Trophoblast cell (in vitro differentiated cells and primary cell): ENCODE measurements around the gene DMBX1.

ENCODE experiments used
- DNase-seq, 2 donors: peaks; one replicate each; pipeline ENCODE4 v3.0.0-alpha.2; 2016
- H2AFZ ChIP-seq: 2 replicates; pipeline ENCODE4 v1.6.1; 2013; ENCODE audit warnings: low read length, moderate library complexity, mild to moderate bottlenecking; ENCODE audit not compliant: insufficient read depth, poor library complexity
- H2AK5ac ChIP-seq: 2 replicates; pipeline ENCODE4 v1.6.1; 2013; ENCODE audit warnings: mild to moderate bottlenecking, low read length
- H2BK120ac ChIP-seq: 2 replicates; pipeline ENCODE4 v1.6.1; 2013; ENCODE audit warnings: low read length, mild to moderate bottlenecking, moderate library complexity; ENCODE audit not compliant: insufficient read depth, poor library complexity
- H2BK12ac ChIP-seq: 2 replicates; pipeline ENCODE4 v1.6.1; 2013; ENCODE audit warnings: mild to moderate bottlenecking, low read length, moderate library complexity
- H2BK5ac ChIP-seq: 2 replicates; pipeline ENCODE4 v1.6.1; 2013; ENCODE audit warnings: low read length, low read depth, moderate library complexity, mild to moderate bottlenecking; ENCODE audit not compliant: poor library complexity
- H3K14ac ChIP-seq: 2 replicates; pipeline ENCODE4 v1.6.1; 2013; ENCODE audit warnings: mild to moderate bottlenecking, low read length
- H3K18ac ChIP-seq: 2 replicates; pipeline ENCODE4 v1.6.1; 2013; ENCODE audit warnings: mild to moderate bottlenecking, low read length
- H3K23ac ChIP-seq: 2 replicates; pipeline ENCODE4 v1.6.1; 2013; ENCODE audit warnings: low read length
- H3K27ac ChIP-seq: 2 replicates; pipeline ENCODE4 v1.5.1; 2013; ENCODE audit warnings: low read depth, mild to moderate bottlenecking, inconsistent platforms, low read length, moderate library complexity
- H3K27me3 ChIP-seq: 2 replicates; pipeline ENCODE4 v1.6.1; 2013; ENCODE audit warnings: inconsistent platforms, mild to moderate bottlenecking, low read length, moderate library complexity; ENCODE audit not compliant: insufficient read depth
- H3K36me3 ChIP-seq, 2 experiments: 1 replicate in 1 of 2; 2 replicates in 1 of 2; pipeline ENCODE4 v1.6.1; 2013; ENCODE audit warnings: low read length in 2 of 2, mild to moderate bottlenecking in 2 of 2, moderate library complexity in 1 of 2; ENCODE audit not compliant: insufficient read depth in 2 of 2, control insufficient read depth in 1 of 2
- H3K4ac ChIP-seq: 2 replicates; pipeline ENCODE4 v1.6.1; 2013; ENCODE audit warnings: low read depth, mild to moderate bottlenecking, low read length, moderate library complexity
- H3K4me1 ChIP-seq, 2 experiments: 1 replicate in 1 of 2; 2 replicates in 1 of 2; pipeline ENCODE4 v1.6.1; 2013; ENCODE audit warnings: low read length in 2 of 2, mild to moderate bottlenecking in 2 of 2, moderate library complexity in 1 of 2; ENCODE audit not compliant: insufficient read depth in 2 of 2, control insufficient read depth in 1 of 2
- H3K4me2 ChIP-seq: 2 replicates; pipeline ENCODE4 v1.6.1; 2013; ENCODE audit warnings: inconsistent platforms, mild to moderate bottlenecking, low read length, moderate library complexity
- H3K4me3 ChIP-seq: 2 replicates; pipeline ENCODE4 v1.5.1; 2013; ENCODE audit warnings: mild to moderate bottlenecking, low read depth, low read length, inconsistent platforms
- H3K79me1 ChIP-seq: one replicate; pipeline ENCODE4 v1.6.1; 2013; ENCODE audit warnings: low read length
- H3K79me2 ChIP-seq: 2 replicates; pipeline ENCODE4 v1.6.1; 2013; ENCODE audit warnings: low read length, mild to moderate bottlenecking; ENCODE audit not compliant: control insufficient read depth, insufficient read depth, poor library complexity
- H3K9ac ChIP-seq: 2 replicates; pipeline ENCODE4 v1.6.1; 2013; ENCODE audit warnings: mild to moderate bottlenecking, low read length
- H3K9me3 ChIP-seq: 2 replicates; pipeline ENCODE4 v1.6.1; 2013; ENCODE audit warnings: low read depth, mild to moderate bottlenecking, control low read depth, inconsistent platforms, low read length; ENCODE audit not compliant: insufficient read depth
- H4K12ac ChIP-seq: 2 replicates; pipeline ENCODE4 v1.6.1; 2013; ENCODE audit warnings: low read depth, mild to moderate bottlenecking, low read length, moderate library complexity
- H4K8ac ChIP-seq: 2 replicates; pipeline ENCODE4 v1.6.1; 2013; ENCODE audit warnings: low read depth, mild to moderate bottlenecking, low read length, moderate library complexity
- H4K91ac ChIP-seq: one replicate; pipeline ENCODE4 v1.6.1; 2013; ENCODE audit warnings: low read depth, mild to moderate bottlenecking, low read length, moderate library complexity
- WGBS: extraction: QIAGEN DNeasy Blood & Tissue Kit; methylation state at CpG from one replicate; pipeline ENCODE4 v1.1.7; 2013; ENCODE audit warnings: missing lambda C conversion rate; ENCODE audit not compliant: insufficient read length, insufficient coverage; ENCODE audit errors: extremely low coverage; 5-methylcytosine and 5-hydroxymethylcytosine counted together

The DMBX1 gene

DNA sequence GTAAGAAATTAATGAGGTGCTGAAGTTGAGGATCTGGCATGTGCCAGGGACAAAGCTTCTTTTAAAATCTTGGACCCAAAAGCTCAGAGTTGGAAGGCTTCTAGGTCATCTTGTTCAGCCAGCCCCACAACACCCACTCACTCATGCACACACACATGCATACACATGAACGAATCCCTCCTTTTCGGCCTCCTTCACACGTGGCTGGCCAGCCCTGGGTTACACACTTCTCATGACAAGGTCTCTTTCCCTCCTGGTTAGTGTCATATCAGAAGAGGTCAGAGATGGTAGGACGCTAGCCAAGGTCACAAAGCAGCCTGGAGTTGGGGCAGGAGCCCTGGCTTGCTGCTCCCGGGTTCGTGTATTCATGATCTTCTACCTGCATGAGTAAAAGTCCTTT lies 6.9 kb downstream of the DMBX1 start:
- H4K91ac ChIP-seq, result no peak overlapping the region
- no peak overlapping the region for H4K12ac ChIP-seq
- no peak overlapping the region for H3K4me3 ChIP-seq
- DNase-seq, result no peak
- no peak overlapping the region for H4K8ac ChIP-seq
- no peak overlapping the region for H3K23ac ChIP-seq
- H3K14ac ChIP-seq, result no peak overlapping the region
- H2BK12ac ChIP-seq, result no peak overlapping the region
- no peak overlapping the region for H2AK5ac ChIP-seq
- H3K4me1 ChIP-seq, result no peaks in the 10 kb centered on the region
- no peak overlapping the region for H3K4ac ChIP-seq
- no peaks in the 10 kb centered on the region for H3K79me2 ChIP-seq
- H3K4me2 ChIP-seq, result no peak overlapping the region
- WGBS, result no CpG with 5 or more reads among the region's 6 CpGs
- H3K18ac ChIP-seq, result no peak overlapping the region
- H3K27me3 ChIP-seq, result peaks cover 35% of the 10 kb centered on the region
- no peaks in the 10 kb centered on the region for H3K79me1 ChIP-seq
- no peak overlapping the region for H2BK120ac ChIP-seq
- H2BK5ac ChIP-seq, result no peak overlapping the region
- H3K27ac ChIP-seq, result no peak overlapping the region
- no peak overlapping the region for H2AFZ ChIP-seq
- no peaks in the 10 kb centered on the region for H3K36me3 ChIP-seq
- H3K9ac ChIP-seq, result no peak overlapping the region
- peaks cover 9% of the 10 kb centered on the region for H3K9me3 ChIP-seq

DNA sequence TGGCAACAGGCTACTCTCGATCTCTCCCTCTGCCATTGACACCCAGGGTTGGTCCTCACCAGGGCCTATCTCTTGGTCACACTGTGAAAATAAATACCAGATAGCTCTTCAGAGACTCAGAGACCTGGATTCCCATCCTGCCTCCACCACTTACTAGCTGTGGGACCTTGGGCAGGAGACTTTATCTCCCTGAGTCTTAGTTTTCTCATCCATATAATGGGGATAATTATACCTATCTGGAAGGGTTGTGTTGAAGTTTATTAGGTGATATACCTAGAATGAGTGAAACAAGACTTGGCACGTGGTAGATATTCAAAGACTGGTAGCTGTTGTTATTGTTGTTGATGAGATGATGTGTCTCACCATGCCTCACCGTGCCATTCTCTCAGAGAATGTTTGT lies 7.4 kb downstream of the DMBX1 start:
- Histone ChIP-seq H2AK5ac (no peak overlapping the region), H2AFZ (no peak overlapping the region), H3K79me2 (no peaks in the 10 kb centered on the region), H3K4me3 (no peak overlapping the region), H2BK120ac (no peak overlapping the region), H3K4ac (no peak overlapping the region), H3K14ac (no peak overlapping the region), H3K9me3 (peaks cover 8% of the 10 kb centered on the region), H2BK5ac (no peak overlapping the region), H3K27ac (no peak overlapping the region), H2BK12ac (no peak overlapping the region), H4K8ac (no peak overlapping the region), H3K23ac (no peak overlapping the region), H3K18ac (no peak overlapping the region), H3K4me1 (no peaks in the 10 kb centered on the region), H3K36me3 (no peaks in the 10 kb centered on the region), H4K12ac (no peak overlapping the region), H3K4me2 (no peak overlapping the region), H3K27me3 (peaks cover 30% of the 10 kb centered on the region), H4K91ac (no peak overlapping the region), H3K79me1 (no peaks in the 10 kb centered on the region), H3K9ac (no peak overlapping the region)
- WGBS, result no CpG with 5 or more reads among the region's 3 CpGs
- DNase-seq, result no peak

DNA sequence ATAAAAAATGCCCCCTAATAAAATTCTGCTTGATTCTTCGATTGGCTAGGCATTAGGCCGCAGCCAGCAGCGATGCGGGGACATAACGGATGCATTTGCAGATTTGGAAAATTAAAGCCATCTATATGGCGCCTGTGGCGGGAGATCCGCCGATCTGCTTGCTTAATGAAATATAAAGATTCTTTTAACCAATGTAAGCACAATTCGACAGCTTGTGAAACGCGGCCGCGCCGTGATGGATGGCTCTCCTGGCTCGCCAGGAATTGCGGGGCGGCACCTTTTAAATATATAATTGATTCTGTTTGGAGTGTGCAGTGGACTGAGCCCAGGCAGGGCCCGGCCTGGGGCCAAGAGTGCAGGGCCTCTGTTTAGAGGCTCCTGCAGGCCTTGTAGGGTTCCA lies 8.0 kb downstream of the DMBX1 start:
- H3K4ac ChIP-seq, result no peak overlapping the region
- H3K36me3 ChIP-seq, result no peaks in the 10 kb centered on the region
- H3K9ac ChIP-seq, result no peak overlapping the region
- no peak overlapping the region for H2BK12ac ChIP-seq
- no peak overlapping the region for H2AFZ ChIP-seq
- H2BK5ac ChIP-seq, result no peak overlapping the region
- H3K27me3 ChIP-seq, result peaks cover 23% of the 10 kb centered on the region
- WGBS, result no CpG with 5 or more reads among the region's 19 CpGs
- H3K23ac ChIP-seq, result no peak overlapping the region
- no peaks in the 10 kb centered on the region for H3K79me2 ChIP-seq
- H4K12ac ChIP-seq, result no peak overlapping the region
- H3K79me1 ChIP-seq, result no peaks in the 10 kb centered on the region
- no peak overlapping the region for H2AK5ac ChIP-seq
- H3K4me2 ChIP-seq, result no peak overlapping the region
- no peak overlapping the region for H3K27ac ChIP-seq
- H3K14ac ChIP-seq, result no peak overlapping the region
- H3K4me1 ChIP-seq, result no peaks in the 10 kb centered on the region
- H4K91ac ChIP-seq, result no peak overlapping the region
- H2BK120ac ChIP-seq, result no peak overlapping the region
- peaks cover 5% of the 10 kb centered on the region for H3K9me3 ChIP-seq
- DNase-seq, result no peak
- no peak overlapping the region for H3K4me3 ChIP-seq
- no peak overlapping the region for H4K8ac ChIP-seq
- no peak overlapping the region for H3K18ac ChIP-seq

DNA sequence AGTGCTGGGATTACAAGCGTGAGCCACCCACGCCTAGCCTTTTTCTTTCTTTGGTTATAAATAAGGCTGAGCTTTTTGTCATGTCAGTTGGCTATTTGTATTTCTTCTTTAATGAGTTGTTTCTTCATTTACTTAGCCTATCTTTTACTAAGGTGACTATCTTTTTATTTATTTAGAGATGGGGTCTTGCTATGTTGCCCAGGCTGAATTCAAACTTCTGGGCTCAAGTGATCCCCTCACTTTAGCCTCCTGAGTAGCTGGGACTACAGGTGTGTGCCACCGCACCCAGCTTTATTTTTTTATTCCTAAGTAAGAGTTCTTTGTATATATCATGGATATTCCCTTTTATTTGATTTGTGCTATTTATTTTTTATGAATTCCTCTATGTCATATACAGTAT lies 11.9 kb downstream of the DMBX1 start:
- Histone ChIP-seq H3K79me2 (no peaks in the 10 kb centered on the region), H2AFZ (no peak overlapping the region), H3K4me2 (no peak overlapping the region), H2AK5ac (no peak overlapping the region), H4K12ac (no peak overlapping the region), H3K9ac (no peak overlapping the region), H3K27me3 (no peaks in the 10 kb centered on the region), H3K23ac (no peak overlapping the region), H2BK5ac (no peak overlapping the region), H2BK12ac (no peak overlapping the region), H3K27ac (no peak overlapping the region), H4K91ac (no peak overlapping the region), H4K8ac (no peak overlapping the region), H3K14ac (no peak overlapping the region), H3K4me1 (no peaks in the 10 kb centered on the region), H3K4me3 (no peak overlapping the region), H3K79me1 (no peaks in the 10 kb centered on the region), H3K4ac (no peak overlapping the region), H3K18ac (no peak overlapping the region), H2BK120ac (no peak overlapping the region), H3K36me3 (no peaks in the 10 kb centered on the region), H3K9me3 (no peaks in the 10 kb centered on the region)
- whole genome bisulfite sequencing, result no CpG with 5 or more reads among the region's 3 CpGs
- no peak for DNase-seq
